HG02981 (cell line): ENCODE results near the gene FRMD4A.

Experiments used
- ATAC-seq: cut with Tn5 transposase; IDR thresholded peaks from one replicate; pipeline ENCODE4 v1.9.1; 2021; ENCODE audit warnings: mild to moderate bottlenecking, moderate library complexity; ENCODE audit not compliant: unreplicated experiment

The FRMD4A gene

DNA sequence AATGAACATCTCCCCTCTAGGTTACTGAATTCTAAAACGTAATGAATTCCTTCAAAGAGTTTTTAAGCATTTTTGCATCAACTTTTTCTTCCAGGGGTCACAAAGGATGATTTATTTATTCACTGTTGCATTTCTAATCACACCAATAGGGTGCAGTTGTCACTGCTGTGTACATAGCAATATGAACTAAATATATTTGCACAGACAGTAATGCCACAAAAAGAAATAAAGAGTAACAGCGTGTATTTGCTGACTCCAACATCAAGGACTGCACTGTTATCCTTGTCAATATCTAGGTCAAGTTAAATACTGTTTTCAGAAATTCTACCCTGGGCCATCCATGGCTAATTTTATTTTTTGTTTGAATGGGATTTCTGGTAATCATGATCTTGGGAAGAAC lies 138.0 kb downstream of the FRMD4A start:
- no peak for ATAC-seq

DNA sequence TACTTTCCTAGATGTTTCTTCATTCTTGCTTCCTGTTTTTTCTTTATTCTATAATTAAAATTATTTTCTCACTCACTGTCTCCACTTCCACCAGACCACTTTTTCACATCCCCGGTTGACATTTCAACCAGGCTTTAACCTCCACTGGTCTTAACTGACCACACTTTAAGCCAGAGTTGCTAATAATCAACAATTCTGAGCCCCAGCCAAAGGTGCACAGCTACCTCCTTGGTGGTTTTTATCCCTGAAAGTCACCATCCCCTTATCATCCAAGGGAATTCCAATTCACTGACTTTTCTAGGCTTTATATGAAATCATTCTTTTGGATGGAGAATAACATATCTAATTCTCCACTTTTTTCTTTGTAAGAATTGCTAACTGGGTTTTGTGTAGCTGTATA lies 138.9 kb downstream of the FRMD4A start:
- no peak for ATAC-seq

DNA sequence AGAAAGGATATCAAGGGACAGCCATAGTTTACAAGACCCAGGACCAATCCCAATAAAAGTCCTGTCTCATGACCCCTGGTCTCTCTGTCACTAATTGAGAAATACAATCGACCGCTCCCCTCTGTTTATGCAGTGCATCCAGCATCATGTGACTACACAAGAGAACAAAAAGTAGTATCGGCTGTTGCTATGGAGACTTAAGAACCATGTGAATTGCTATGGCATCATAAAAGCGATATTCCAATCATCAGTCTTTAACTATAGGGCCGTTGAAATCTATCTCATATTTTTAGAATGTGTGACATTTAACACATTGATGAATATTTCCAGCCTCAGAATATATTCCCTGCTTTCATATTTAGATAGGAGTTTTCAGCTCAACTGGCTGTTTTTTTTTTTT lies 139.3 kb downstream of the FRMD4A start:
- no peak for ATAC-seq

DNA sequence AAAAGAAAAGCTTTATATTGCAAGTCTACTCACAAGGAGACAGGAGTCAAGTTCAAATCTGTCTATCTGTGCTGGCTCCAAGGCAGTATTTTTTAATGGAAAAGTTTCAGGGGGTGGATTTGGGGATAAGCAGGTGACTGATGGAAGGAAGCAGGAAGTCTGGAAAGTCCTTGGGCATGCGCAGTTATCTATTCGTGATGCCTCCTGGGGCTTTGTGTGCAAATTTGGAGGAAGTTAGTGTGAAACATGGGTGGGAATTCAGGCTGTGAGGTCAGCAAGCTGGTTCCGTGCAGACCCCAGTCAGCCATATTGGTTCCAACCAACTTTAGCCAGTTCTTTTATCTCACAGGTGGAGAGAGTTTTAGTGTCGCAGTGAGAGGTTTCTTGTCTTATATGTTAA lies 140.0 kb downstream of the FRMD4A start:
- ATAC-seq: no peak

DNA sequence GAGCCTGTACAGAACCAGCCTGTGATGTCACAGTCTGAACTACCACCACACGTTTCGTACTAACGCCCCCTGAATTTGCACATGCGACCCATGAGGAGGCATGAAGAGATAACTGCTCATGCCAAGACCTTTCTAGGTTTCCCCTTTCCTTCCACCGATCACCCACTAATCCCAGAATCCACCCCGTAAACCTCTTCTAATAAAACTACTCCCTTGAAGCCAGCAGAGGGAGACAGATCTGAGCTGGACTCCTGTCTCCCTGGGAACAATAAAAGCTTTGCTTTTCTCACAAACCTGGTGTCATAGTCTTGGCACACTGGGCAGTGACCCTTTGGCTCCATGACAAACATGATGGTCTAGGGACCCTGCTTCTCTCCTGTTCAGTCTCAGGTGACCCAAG lies 144.5 kb downstream of the FRMD4A start:
- no peak for ATAC-seq

DNA sequence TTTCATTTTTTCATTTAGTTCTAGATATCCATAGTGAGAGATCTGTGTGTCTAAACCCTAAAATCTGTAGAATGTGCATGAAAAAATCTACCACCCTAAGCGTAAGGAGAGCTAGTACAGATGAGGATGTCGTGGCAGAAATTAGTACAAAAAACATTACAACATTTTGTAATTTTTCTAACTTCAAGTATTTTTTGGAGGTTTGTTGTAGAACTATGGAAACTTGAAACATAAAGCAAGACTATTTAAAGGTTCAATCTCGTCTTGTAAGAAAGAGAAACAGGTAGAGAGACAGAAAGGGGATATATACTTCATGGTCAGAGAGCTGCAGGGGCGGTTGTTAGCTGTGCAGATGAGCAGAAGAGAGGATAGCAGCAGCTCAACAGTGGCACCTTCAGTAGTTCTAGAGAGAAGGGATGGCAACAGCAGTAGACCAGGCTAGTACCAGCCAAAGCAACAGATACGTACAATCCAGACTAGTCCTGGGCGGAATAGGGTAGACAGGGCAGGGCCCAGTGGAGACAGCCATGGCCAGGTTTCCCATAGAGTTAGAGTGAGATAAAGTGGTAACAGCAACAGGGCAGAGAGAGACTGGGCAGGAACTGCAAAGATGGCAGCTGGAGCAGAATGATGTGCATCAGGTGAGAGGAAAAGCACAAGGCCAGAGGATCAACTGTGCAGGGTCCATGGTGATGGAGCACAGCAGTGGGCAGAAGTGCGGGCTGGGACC lies 145.2 kb downstream of the FRMD4A start:
- ATAC-seq: peak; percentile 66

DNA sequence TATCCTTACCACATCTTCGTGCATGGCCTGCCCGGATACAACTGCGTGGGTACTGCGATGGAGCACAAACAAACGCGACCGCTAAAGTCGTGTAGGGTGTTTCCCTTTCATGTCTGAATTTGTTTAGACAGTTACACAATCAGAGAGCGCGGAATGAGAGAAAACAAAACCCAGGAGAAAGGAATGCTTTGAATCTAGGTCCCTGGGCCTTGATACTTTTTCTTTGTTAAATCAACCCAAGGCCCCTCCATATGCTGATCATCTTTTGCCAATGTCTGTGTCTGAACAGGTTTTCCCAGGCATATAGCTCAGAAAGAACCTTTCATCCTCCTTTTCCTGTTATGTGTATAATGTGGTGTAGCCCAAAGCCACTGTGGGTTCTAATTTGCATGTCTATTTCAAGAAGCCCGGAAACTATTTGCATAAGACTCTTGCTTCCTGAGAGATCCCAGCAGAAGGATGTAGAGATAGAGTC lies 145.8 kb downstream of the FRMD4A start:
- ATAC-seq: peak; percentile 70

DNA sequence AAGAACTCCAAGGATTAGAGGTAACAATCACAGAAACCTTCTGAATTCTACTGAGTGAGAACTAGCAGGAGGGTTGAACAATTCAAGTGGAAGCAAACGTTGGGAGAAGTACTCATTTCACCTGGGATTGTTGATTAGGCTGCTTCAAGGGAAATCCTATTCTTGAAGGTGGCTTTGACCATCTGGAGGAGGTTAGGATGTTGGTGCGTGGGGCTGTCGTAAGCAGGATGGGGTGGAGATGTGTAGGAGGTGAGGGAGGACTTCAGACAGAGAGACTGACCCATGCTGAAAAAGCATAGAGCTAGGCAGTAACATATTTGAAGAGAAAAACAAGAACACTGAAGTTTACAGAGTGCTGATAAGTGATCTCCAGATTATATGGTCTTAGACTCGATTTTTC lies 147.9 kb downstream of the FRMD4A start:
- ATAC-seq: no peak

DNA sequence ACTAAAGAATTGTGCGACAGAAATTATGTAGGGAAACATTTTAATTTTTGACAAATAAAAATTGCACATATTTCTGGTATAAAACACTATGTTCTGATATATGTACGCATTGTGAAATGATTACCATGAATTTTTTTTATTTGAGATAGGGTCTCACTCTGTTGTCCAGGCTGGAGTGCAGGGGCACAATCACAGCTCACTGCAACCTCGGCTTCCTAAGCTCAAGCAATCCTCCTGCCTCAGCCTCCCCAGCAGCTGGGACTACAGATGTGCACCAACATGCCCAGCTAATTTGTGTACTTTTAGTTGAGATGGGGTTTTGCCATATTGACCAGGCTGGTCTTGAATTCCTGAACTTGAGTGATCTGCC lies 149.2 kb downstream of the FRMD4A start:
- ATAC-seq: no peak

DNA sequence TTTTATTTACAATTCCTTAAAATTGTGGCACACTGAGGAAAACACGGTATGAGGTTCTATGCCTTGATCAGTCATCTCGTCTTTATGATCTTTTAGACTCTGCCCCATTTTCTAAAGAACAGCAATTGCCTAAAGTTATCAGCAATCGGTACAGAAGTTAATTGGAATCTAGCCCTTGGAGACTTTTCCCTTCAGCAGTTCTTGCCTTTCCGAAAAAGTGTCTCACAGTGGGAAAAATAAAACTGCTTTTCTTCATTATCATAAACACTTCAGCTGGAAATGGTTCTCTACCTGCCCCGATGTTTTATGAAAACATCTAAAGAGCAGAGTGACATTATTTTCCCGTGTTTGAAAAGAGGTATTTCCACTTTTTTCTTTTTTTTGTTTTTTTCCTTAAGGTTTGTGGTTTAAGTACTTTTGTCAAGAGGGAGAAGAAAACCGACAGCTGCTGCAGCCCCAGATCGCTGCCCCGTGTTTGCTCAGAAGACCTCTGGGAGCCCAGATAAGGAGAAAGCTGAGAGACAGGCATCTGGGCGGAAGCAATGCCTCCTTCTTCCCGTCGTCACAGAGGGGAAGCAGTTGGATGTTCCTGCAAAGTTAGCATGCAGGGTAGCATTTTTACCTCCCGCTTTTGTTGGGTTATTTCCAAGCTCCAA lies 149.7 kb downstream of the FRMD4A start:
- ATAC-seq: no peak

DNA sequence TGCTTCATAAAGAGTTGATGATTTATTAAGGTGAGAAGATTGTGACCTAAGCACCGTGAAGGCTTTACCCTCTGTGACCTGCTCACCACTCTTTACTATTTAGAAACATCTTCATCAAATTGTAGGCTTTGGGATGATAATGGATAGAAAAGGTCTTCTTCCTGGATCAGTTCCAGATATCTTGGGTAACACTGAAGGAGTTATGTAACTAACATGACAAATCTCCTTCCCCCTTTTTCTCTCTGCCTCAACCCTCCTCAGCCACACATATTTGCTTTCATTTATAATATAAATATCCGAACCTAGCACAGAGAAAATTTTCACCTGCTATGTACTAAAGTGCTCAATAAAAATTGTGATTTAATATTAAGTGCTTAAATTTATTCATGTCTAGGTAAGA lies 151.5 kb downstream of the FRMD4A start:
- ATAC-seq: no peak

DNA sequence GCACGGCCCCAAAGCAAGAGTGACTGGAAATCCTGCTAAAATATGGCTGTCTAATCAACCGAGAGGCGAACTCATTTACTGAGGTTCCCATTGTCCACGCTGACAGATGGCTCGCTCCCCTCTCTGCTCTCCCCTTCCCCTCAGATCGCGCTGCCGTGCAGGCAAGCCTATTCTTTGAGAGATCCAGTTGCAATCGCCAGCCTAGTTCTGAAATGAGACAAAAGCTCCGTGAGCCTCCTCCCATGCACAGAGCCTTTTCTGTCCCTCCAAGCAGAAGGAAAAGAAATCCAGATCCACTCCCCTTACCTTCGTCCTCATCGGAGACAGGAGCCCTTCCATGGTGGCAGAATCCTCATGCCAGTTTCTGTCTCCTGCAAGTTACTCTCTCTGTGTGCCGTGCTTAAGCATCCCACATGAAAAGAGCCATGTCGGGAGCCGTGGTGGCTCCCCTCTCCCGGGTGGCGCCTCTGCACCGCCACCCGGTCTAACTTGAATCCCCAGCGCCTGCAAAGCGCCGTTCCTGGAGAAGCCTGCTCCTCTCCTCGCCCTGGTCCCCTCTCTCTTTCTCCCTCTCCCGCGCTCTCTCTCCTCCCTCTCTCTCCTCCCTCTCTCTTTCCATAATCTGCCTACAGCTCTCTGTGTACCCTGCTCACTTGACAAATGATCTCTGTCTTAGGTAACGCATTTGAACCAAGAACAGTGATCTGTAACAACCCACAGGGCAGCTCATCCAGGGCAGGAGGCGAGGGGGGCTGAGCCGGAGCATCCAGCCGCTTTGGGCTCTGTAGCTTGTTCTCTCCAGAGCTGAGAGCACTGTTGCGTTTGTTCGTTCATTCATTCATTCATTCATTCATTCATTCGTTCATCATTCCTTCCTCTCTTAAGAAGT lies 156.8 kb downstream of the FRMD4A start:
- no peak for ATAC-seq

DNA sequence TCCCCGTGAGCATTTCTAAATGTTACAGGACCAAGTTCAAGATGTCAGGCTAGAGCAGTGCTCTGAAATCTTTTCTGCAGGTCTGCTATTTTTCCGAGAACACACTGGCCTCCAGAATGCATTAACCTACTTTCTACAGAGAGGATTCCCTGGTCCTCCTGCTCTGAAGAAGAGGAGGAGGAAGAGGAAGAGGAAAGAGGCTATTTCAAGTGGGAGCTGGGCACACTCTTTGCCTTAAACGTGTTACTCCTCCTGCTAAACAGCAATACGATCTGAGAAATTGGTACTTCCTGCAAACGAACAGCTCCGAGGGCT lies 157.4 kb downstream of the FRMD4A start:
- no peak for ATAC-seq

DNA sequence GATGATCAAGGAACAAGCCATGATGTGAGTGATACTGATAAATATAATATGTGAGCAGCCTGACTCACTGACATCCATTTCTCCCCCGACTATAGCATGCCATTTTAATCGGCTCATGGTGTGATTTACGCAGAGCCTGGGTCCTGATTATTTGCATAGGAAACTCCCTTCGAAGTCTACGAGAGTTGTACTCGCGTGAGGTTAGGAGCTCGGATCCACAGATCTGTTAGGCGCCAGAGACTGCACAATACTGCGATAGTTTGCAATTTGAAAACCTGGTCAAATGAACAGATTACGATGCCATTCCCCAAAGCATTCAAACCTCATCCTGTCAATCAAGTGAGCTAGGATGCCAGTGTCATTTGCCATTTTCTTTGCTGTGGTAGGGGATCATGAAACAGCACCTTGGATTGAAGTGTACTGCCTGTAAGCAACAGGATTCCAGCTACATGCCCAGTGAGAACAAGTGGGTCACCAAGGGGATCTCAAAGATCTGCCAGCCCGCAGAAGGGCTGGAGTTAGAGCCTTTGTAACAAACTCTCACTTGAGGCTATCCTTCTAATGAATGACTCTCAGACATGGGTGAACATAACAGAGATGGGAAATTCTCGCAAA lies 158.3 kb downstream of the FRMD4A start:
- ATAC-seq: no peak

DNA sequence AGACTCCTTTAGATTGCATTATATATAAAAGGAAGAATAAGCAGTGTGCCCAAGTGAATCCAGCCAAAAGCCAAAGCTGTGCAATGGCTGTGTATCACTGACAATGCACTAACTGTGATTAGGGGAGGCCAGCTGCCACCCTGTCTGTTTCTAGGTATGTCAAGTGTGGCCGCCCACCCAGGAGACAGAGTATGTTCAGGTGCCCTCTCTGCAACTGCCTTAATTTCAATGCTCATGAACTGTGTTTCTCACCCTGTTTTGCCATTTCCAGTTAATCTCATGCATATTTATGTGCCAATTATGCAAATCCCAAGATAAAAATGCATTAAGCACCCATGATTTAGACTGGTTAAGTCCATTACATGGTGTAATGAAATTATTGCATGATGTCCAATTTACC lies 159.4 kb downstream of the FRMD4A start:
- no peak for ATAC-seq

DNA sequence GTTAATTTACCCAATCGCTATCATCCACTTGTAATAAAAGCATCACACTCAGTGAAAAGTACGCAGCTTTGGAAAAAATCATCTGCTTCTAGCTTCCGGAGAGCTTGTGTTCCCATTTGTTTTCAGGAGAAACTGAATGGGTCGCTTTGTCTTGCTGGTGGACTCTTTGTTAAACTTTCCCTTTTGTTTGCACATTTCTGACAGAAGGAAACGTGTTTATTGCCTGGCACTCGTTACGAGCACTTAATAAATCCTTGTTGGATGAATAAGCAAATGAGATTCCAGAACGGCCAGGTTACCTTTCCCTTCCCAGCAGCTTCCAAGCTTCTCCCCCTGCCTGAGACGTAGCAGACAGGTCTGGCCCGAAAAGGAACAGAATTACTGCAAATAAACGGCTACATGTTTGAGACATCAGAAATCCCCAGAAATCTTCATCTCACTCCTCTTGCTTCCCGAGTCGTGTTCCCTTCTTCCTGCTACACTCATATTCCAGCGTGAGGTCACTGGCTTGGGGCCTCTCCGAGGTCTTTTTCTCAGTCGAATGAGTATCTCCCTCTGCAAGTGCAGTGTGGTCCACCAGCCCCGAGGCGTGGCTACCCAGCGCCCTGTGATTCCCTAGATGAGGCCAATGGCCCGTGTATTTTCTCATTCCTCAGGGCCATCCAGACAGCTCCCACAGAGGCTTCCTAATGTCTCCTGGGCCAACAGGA lies 167.2 kb downstream of the FRMD4A start:
- ATAC-seq: no peak

DNA sequence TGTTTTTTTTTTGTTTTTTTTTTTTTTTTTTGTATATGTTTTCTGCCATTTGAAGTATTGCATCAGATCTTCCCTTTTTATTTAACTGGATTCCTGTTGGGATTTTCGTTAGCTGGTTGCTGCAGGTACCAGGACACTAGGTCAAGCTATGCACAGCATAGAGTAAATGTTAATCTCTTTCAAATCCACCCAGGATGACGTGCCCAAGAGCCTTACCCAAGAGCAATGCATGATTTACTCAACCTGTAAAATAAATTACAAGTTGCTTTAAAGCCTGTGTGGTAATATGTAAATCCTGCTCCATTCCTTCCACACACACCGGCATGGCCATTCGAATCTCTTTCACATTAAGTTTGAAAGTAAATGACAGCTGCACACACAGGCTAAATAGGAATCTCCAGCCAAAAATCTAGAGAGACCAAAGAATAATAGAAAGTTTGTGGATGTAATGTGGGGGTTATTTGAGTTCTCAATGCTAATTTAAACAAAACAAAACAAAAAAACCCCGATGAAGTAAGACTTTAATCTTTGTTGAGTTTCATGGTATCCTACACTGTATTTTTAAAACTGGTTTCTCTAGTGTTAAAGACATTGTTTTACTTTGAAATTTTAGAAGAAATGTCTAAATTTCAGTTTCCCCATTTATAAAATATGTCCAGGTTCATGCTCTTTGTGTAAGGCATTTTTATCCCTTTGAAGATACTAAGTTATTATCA lies 167.9 kb downstream of the FRMD4A start:
- ATAC-seq: no peak

DNA sequence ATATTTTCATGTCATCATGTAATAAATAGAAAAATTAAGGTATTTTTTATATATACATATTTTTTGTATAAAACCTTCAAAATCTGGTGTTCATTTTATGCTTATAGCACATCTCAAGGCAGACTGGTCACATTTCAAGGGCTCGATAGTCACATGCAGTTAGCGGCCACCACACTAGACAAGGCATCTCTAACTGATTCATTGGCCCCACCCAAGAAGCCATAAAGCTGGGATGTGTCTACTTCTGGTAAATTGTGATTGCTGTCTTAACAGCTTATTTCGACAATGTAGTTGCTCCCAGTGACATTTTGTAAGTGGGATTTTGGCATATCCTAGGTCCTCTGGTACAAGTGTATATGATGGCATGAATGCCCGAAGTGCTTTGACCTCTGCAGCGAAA lies 168.7 kb downstream of the FRMD4A start:
- no peak for ATAC-seq

DNA sequence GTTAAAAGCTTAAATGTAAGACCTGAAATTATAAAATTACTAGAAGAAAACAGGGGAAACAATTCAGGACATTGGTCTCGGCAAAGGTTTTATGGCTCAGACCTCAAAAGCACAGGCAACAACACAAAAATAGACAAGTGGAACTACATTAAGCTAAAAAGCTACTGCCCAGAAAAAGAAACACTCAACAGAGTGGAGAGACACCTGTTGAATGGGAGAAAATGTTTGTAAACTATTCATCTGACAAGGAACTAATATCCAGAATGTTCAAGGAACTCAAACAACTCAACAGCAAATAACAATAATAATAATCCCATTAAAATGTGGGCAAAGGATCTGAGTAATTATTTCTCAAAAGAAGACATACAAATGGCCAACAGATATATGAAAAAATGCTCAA lies 170.4 kb downstream of the FRMD4A start:
- ATAC-seq: no peak

DNA sequence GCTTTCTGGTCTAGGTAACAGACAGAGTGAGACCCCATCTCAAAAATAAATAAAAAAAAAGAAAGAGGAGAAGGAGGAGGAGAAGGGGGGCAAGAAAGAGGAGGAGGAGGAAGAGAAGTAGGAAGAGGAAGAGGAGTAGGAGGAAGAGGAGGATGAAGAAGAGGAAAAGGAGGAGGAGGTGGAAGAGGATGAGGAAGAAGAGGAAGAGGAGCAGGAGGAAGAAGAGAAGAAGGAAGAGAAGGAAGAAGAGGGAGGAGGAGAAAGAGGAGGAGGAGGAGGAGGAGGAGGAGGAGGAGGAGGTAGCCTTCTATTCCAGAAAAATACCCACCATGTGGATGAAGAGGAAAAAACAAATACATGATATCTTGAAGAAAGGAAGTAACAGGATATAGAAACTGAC lies 172.1 kb downstream of the FRMD4A start:
- no peak for ATAC-seq
